ENCODE data around the gene TBCB. TPM values are rescaled to one million over a fixed set of nuclear protein-coding genes. Genes with fewer than 3 reads are reported as not detected.

Gene TBCB
- polyA plus RNA-seq, 1 of the 3 experiments (the other 2 are of a cell fraction), result 712 TPM

GRCh38 chr19:36113425-36113824, 1.8 kb upstream of the TBCB start:
- POLR2A ChIA-PET, result interaction anchor here (1.0 kb wide), 1 partner anchor 52 kb away, joined by 3 read pairs; no protein-coding TSS in a partner anchor
- H4K20me1 ChIP-seq (ENCODE audit: insufficient read depth), result no peaks in the 10 kb centered on the region
- 89% methylated on average over 34 of the region's 34 CpGs for WGBS (ENCODE audit: low lambda C conversion rate)
- CTCF ChIA-PET, result interaction anchor here (0.7 to 2.0 kb wide), 3 partner anchors 12 to 53 kb away, joined by 4 to 7 read pairs (median 4); no protein-coding TSS in a partner anchor
- H3K36me3 ChIP-seq (replicated peaks in 1 of 2; ENCODE audit: control insufficient read depth in 1 of 2, insufficient read depth in 2 of 2, low read length in 1 of 2), result peaks cover 19 to 21% of the 10 kb centered on the region in 2 experiments
- H2AFZ ChIP-seq (ENCODE audit: low read depth), result no peak overlapping the region
- H3F3A ChIP-seq (replicated peaks; ENCODE audit: insufficient read depth), result no peaks in the 10 kb centered on the region
- peaks cover 6 to 22% of the 10 kb centered on the region in 2 experiments; a peak in 1 of 4 replicates for H3K4me1 ChIP-seq (ENCODE audit: control insufficient read depth in 1 of 2, insufficient read depth in 2 of 2, low read depth in 1 of 2, low read length in 1 of 2)
- H3K9me3 ChIP-seq, result no peaks in the 10 kb centered on the region
- H3K9ac ChIP-seq, result peak overlapping the region; percentile 69; the same call in 1 of the 2 replicates
- TF ChIP-seq PBX3 (IDR thresholded peaks at IDR 0.05), result no peak
- no peak for TF ChIP-seq MEF2A (IDR thresholded peaks at IDR 0.05; ENCODE audit: borderline replicate concordance, low read depth)
- no peak for TF ChIP-seq CHD2 (IDR thresholded peaks at IDR 0.05; ENCODE audit: low read length, partially characterized antibody)
- no peak for TF ChIP-seq NFIC (IDR thresholded peaks at IDR 0.05; ENCODE audit: borderline replicate concordance)
- TF ChIP-seq POLR2AphosphoS5 (IDR thresholded peaks at IDR 0.05; ENCODE audit: low read depth, low read length), result no peak
- no peak for TF ChIP-seq FOXJ3 (CRISPR knock-in tag; IDR thresholded peaks at IDR 0.05)
- TF ChIP-seq SIN3A (IDR thresholded peaks at IDR 0.05; ENCODE audit: borderline replicate concordance, low read depth, low read length), result no peak
- TF ChIP-seq RXRA (IDR thresholded peaks at IDR 0.05; ENCODE audit: borderline replicate concordance, low read depth), result no peak
- TF ChIP-seq TCF12 (IDR thresholded peaks at IDR 0.05), result no peak
- no peak for TF ChIP-seq ZBTB33 (IDR thresholded peaks at IDR 0.05; ENCODE audit: borderline replicate concordance, low read depth)
- TF ChIP-seq USF2 (IDR thresholded peaks at IDR 0.05; ENCODE audit: borderline replicate concordance, low read depth, low read length), result no peak
- no peak for TF ChIP-seq RAD21 (IDR thresholded peaks at IDR 0.05; ENCODE audit: low read length)
- no peak for TF ChIP-seq REST (IDR thresholded peaks at IDR 0.05; ENCODE audit: low read depth, low read length)
- TF ChIP-seq MAX (IDR thresholded peaks at IDR 0.05; ENCODE audit: low read depth), result no peak
- TF ChIP-seq EZH2phosphoT487 (IDR thresholded peaks at IDR 0.05; ENCODE audit: borderline replicate concordance, low read depth), result no peak
- TF ChIP-seq GABPA (IDR thresholded peaks at IDR 0.05; ENCODE audit: low read depth), result no peak
- TF ChIP-seq GATA2 (CRISPR knock-in tag; IDR thresholded peaks at IDR 0.05), result no peak
- no peak for TF ChIP-seq CTCF (IDR thresholded peaks at IDR 0.05)
- no peak overlapping the region for H3K27ac ChIP-seq (ENCODE audit: low read depth in 2 of 2, low read length in 1 of 2)
- no peaks in the 10 kb centered on the region for H3K27me3 ChIP-seq (ENCODE audit: insufficient read depth)
- H3K4me3 ChIP-seq (ENCODE audit: low read depth in 2 of 2, low read length in 1 of 2), result peak overlapping the region; percentile 77 to 85
- no peak for DNase-seq
- peaks cover 37% of the 10 kb centered on the region; the same call in 1 of the 2 replicates for H3K79me2 ChIP-seq (ENCODE audit: insufficient read depth)
- H3K9me2 ChIP-seq, result no peaks in the 10 kb centered on the region
- peak overlapping the region; percentile 98 for H3K4me2 ChIP-seq
